ENCODE data around the gene HMCN1.

DNA sequence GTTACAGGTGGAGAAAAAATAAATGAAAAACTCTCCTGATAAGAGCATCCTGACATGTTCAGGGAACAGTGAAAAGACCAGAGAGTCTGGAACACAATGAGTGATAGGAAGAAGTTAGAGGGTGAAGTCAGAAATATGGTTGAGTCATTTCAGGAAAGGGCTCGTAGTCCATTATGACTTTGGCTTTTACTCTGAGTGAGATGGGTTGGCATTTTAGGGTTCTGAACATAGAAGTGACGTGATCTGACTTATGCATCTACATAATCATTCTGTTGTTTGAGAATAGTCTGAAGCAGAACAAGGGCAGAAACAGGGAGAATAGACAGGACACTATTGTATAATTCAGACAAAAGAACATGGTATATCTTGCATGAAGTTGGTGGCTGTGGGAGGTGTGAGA is 5.8 kb downstream of the HMCN1 start:
- TF ChIP-seq, protein P1, sequence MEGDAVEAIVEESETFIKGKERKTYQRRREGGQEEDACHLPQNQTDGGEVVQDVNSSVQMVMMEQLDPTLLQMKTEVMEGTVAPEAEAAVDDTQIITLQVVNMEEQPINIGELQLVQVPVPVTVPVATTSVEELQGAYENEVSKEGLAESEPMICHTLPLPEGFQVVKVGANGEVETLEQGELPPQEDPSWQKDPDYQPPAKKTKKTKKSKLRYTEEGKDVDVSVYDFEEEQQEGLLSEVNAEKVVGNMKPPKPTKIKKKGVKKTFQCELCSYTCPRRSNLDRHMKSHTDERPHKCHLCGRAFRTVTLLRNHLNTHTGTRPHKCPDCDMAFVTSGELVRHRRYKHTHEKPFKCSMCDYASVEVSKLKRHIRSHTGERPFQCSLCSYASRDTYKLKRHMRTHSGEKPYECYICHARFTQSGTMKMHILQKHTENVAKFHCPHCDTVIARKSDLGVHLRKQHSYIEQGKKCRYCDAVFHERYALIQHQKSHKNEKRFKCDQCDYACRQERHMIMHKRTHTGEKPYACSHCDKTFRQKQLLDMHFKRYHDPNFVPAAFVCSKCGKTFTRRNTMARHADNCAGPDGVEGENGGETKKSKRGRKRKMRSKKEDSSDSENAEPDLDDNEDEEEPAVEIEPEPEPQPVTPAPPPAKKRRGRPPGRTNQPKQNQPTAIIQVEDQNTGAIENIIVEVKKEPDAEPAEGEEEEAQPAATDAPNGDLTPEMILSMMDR (IDR thresholded peaks at IDR 0.05; ENCODE audit: low read depth, low read length): no peak
- TF ChIP-seq POLR2A (IDR thresholded peaks at IDR 0.05; ENCODE audit: extremely low read depth, insufficient read length): no peak
